Measurements from ENCODE around the gene WFDC10B. TPM values are rescaled to one million over a fixed set of nuclear protein-coding genes. Genes with fewer than 3 reads are reported as not detected.

Gene WFDC10B
- total RNA-seq, 2 experiments from 2014 or later, result not detected

DNA sequence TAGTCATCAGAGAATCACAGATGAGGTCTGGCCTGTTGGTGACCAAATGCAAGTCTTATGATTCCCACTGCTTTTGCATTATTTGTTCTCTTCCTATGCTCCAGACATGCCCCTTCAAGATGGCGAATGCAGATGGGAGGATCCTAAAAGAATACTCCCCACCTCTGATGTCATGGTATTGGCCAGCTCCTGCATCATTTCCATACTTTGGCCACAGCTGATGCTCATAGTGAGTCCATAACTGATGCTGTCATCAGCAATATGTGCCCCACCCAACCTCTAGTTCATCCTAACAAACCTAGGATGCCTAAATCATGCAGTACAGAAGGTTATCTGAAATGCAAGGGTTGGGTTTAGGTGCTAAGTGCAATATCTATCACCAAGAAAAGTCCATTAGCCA is 68.3 kb downstream of the WFDC10B start:
- H3K27ac Mint-ChIP-seq, result no peak overlapping the region

More for the DNA sequence above, 68.3 kb downstream of the WFDC10B start:
- ATAC-seq (ENCODE audit: low read depth) (no peak), DNase-seq (no peak)
- Mint-ChIP-seq H3K36me3 (no peaks in the 10 kb centered on the region), H3K9me3 (peaks cover 4% of the 10 kb centered on the region), H3K27me3 (peaks cover 9% of the 10 kb centered on the region), H3K4me1 (no peaks in the 10 kb centered on the region), H3K4me3 (no peak overlapping the region)
- POLR2A ChIA-PET, result no interaction called here

Small RNA genes lying within 50 kb of the gene (microRNA-seq; reads per million reads assigned to microRNA genes)
- not detected for gene MIR3617

Other genes starting within 250 kb of the WFDC10B start
- gene WFDC2, start 235.3 kb downstream of the WFDC10B start, total RNA-seq, result not detected
- gene SPINT3, start 189.4 kb downstream of the WFDC10B start, total RNA-seq, result not detected
- gene WFDC6, start 165.5 kb downstream of the WFDC10B start, total RNA-seq, result not detected
- gene EPPIN, start 157.6 kb downstream of the WFDC10B start, total RNA-seq, result not detected
- not detected for gene WFDC8, start 125.7 kb downstream of the WFDC10B start, total RNA-seq
- not detected for gene WFDC10A, start 75.3 kb downstream of the WFDC10B start, total RNA-seq
- not detected for gene WFDC9, start 73.7 kb downstream of the WFDC10B start, total RNA-seq
- gene WFDC11, start 34.8 kb downstream of the WFDC10B start, total RNA-seq, result not detected
- not detected for gene WFDC13, start 3.0 kb downstream of the WFDC10B start, total RNA-seq
- not detected for gene SPINT4, start 17.3 kb upstream of the WFDC10B start, total RNA-seq
- gene WFDC3, start 86.9 kb upstream of the WFDC10B start, total RNA-seq, result not detected
- gene DNTTIP1, start 86.9 kb upstream of the WFDC10B start, total RNA-seq, result 10 to 100 TPM; 29.0 to 30.9 TPM
- gene UBE2C, start 107.6 kb upstream of the WFDC10B start, total RNA-seq, result 100 to 1,000 TPM; 153 to 154 TPM
- gene TNNC2, start 122.3 kb upstream of the WFDC10B start, total RNA-seq, result not detected
- 1 to 10 TPM; 2.0 to 2.5 TPM for gene SNX21, start 128.8 kb upstream of the WFDC10B start, total RNA-seq
- gene ACOT8, start 152.4 kb upstream of the WFDC10B start, total RNA-seq, result 10 to 100 TPM; 35.4 to 38.6 TPM
- 1 to 10 TPM; 5.3 to 5.7 TPM for gene ZSWIM3, start 152.6 kb upstream of the WFDC10B start, total RNA-seq
- gene ZSWIM1, start 176.2 kb upstream of the WFDC10B start, total RNA-seq, result 10 to 100 TPM; 12.2 to 13.0 TPM
- gene SPATA25, start 182.6 kb upstream of the WFDC10B start, total RNA-seq, result 1 to 10 TPM; 1.7 to 2.0 TPM
- 1 to 10 TPM; 3.9 to 5.3 TPM for gene NEURL2, start 186.2 kb upstream of the WFDC10B start, total RNA-seq
- gene CTSA, start 186.3 kb upstream of the WFDC10B start, total RNA-seq, result 10 to 100 TPM; 76.9 to 83.4 TPM
- 1 to 10 TPM; 2.2 to 2.9 TPM for gene PLTP, start 207.1 kb upstream of the WFDC10B start, total RNA-seq
- gene PCIF1, start 229.7 kb upstream of the WFDC10B start, total RNA-seq, result 10 to 100 TPM; 54.5 to 58.3 TPM

All from activated naive CD8-positive, alpha-beta T cell treated with anti-CD3 and anti-CD28 coated beads, Interleukin-2, amount 10 ng/mL, durations not matched to agents 7 days and 5 days (primary cell).